ENCODE data around the gene MGAT4A.

The MGAT4A gene

DNA sequence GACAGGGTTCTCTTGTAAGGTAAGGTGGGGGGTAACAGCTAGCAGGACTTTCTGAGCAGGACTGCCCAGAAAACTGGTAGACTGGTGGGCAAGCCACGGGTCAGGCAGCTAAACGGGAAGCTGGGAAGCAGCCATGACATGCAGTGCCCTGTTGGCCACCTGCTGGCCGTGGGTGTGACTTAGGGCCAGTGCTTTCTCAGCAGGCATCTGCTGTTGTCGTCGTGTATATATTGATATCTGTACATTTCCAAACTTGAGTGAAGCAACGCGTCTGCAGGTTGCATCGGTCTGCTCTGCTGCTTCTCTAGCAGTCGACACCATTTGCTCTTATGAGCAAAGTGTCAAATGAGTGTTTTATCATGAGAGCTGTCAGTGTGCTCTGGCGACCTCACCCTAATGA is 153.6 kb downstream of the MGAT4A start:
- Histone ChIP-seq H4K8ac (ENCODE audit: low read depth, low read length) (no peak overlapping the region), H3K27ac (ENCODE audit: low read depth, low read length) (no peak overlapping the region), H3K4me3 (ENCODE audit: low read depth, low read length) (no peak overlapping the region), H3K9ac (ENCODE audit: low read length) (no peak overlapping the region), H3K4me2 (ENCODE audit: low read length) (no peak overlapping the region), H3K27me3 (ENCODE audit: insufficient read depth, low read length) (no peaks in the 10 kb centered on the region), H3K4me1 (ENCODE audit: control insufficient read depth in 1 of 2, insufficient read depth in 2 of 2, low read length in 2 of 2) (no peaks in the 10 kb centered on the region), H2AK5ac (ENCODE audit: low read length) (no peak overlapping the region), H3K36me3 (ENCODE audit: control insufficient read depth in 1 of 2, insufficient read depth in 2 of 2, low read length in 2 of 2) (peaks cover 24 to 45% of the 10 kb centered on the region in 2 experiments), H3K79me1 (ENCODE audit: low read length) (no peaks in the 10 kb centered on the region), H4K12ac (ENCODE audit: low read depth, low read length) (no peak overlapping the region), H2BK5ac (ENCODE audit: low read depth, low read length, poor library complexity) (no peak overlapping the region), H2BK12ac (ENCODE audit: low read length) (no peak overlapping the region), H3K4ac (ENCODE audit: low read depth, low read length) (no peak overlapping the region), H2AFZ (ENCODE audit: insufficient read depth, low read length, poor library complexity) (no peak overlapping the region), H3K14ac (ENCODE audit: low read length) (no peak overlapping the region), H3K79me2 (ENCODE audit: control insufficient read depth, insufficient read depth, low read length, poor library complexity) (no peaks in the 10 kb centered on the region), H4K91ac (ENCODE audit: low read depth, low read length) (no peak overlapping the region), H2BK120ac (ENCODE audit: insufficient read depth, low read length, poor library complexity) (no peak overlapping the region), H3K18ac (ENCODE audit: low read length) (no peak overlapping the region), H3K9me3 (ENCODE audit: insufficient read depth, low read depth, low read length) (peaks cover 2% of the 10 kb centered on the region), H3K23ac (ENCODE audit: low read length) (no peak overlapping the region)
- no peak for DNase-seq
- no CpG with 5 or more reads among the region's 10 CpGs for WGBS (ENCODE audit: extremely low coverage, insufficient coverage, insufficient read length)

DNA sequence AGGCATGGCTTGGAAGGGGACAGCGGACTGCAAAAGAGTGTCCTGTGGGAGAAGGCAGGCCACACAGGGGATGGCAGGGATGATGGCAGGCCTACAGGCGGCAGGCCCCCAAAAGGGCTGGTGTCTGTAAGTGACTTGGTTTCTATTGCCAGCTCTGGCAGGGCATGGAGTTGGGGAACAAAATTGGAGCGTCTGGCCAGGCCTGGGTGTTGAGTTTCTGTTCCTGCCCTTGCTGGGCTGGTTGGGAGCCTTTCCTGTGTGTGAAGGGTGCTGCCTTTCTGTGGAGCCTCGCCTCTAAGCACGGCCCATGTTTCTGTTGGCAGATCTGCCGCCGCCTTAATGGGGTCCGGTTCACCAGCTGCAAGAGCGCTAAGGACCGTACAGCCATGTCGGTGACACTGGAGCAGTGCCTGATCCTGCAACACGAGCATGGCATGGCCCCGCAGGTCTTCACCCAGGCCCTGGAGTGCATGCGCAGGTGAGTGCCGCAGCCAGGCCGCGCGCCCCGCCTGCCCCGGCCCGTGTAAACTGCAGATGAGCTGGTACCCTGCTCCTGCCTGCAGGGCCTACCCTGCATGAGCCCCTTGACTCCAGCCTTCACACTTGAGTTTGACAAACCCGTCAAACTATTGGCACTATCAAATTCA is 154.1 kb downstream of the MGAT4A start:
- no peak overlapping the region for H4K12ac ChIP-seq (ENCODE audit: low read depth, low read length)
- no peaks in the 10 kb centered on the region for H3K27me3 ChIP-seq (ENCODE audit: insufficient read depth, low read length)
- H3K79me2 ChIP-seq (ENCODE audit: control insufficient read depth, insufficient read depth, low read length, poor library complexity): no peaks in the 10 kb centered on the region
- H2BK120ac ChIP-seq (ENCODE audit: insufficient read depth, low read length, poor library complexity): no peak overlapping the region
- H3K4me2 ChIP-seq (ENCODE audit: low read length): no peak overlapping the region
- peaks cover 2% of the 10 kb centered on the region for H3K9me3 ChIP-seq (ENCODE audit: insufficient read depth, low read depth, low read length)
- H3K4me3 ChIP-seq (ENCODE audit: low read depth, low read length): no peak overlapping the region
- H4K91ac ChIP-seq (ENCODE audit: low read depth, low read length): no peak overlapping the region
- no peak overlapping the region for H3K18ac ChIP-seq (ENCODE audit: low read length)
- H2BK12ac ChIP-seq (ENCODE audit: low read length): no peak overlapping the region
- no peak overlapping the region for H3K27ac ChIP-seq (ENCODE audit: low read depth, low read length)
- no peak overlapping the region for H2AK5ac ChIP-seq (ENCODE audit: low read length)
- no peaks in the 10 kb centered on the region for H3K79me1 ChIP-seq (ENCODE audit: low read length)
- no peak overlapping the region for H3K23ac ChIP-seq (ENCODE audit: low read length)
- no peak overlapping the region for H3K14ac ChIP-seq (ENCODE audit: low read length)
- no peaks in the 10 kb centered on the region for H3K4me1 ChIP-seq (ENCODE audit: control insufficient read depth in 1 of 2, insufficient read depth in 2 of 2, low read length in 2 of 2)
- no peak for DNase-seq
- WGBS (ENCODE audit: extremely low coverage, insufficient coverage, insufficient read length): no CpG with 5 or more reads among the region's 22 CpGs
- H3K9ac ChIP-seq (ENCODE audit: low read length): no peak overlapping the region
- H3K4ac ChIP-seq (ENCODE audit: low read depth, low read length): no peak overlapping the region
- no peak overlapping the region for H4K8ac ChIP-seq (ENCODE audit: low read depth, low read length)
- no peak overlapping the region for H2AFZ ChIP-seq (ENCODE audit: insufficient read depth, low read length, poor library complexity)
- no peak overlapping the region for H2BK5ac ChIP-seq (ENCODE audit: low read depth, low read length, poor library complexity)
- peaks cover 26 to 45% of the 10 kb centered on the region in 2 experiments for H3K36me3 ChIP-seq (ENCODE audit: control insufficient read depth in 1 of 2, insufficient read depth in 2 of 2, low read length in 2 of 2)

DNA sequence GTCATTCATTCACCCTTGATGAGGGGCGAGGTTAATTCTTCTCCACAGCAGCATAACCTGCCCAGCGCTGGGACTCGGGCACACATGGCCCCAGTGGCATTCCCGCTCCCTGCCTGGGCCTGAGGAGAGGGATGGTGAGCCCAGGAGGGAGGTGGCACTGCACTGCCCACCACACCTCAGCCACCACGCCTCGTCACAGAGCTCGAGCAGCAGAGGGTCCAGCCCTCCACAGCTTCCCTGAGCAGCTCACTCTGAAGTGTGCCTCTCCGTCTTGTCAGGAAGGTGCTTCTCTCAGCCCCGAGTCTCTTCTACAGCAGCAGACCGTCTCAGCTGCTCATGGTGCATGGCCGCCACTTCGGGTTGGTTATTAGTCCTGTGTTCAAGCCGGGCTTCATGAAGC is 157.5 kb downstream of the MGAT4A start:
- Histone ChIP-seq H3K23ac (ENCODE audit: low read length) (no peak overlapping the region), H3K4me1 (ENCODE audit: control insufficient read depth in 1 of 2, insufficient read depth in 2 of 2, low read length in 2 of 2) (no peaks in the 10 kb centered on the region), H4K8ac (ENCODE audit: low read depth, low read length) (no peak overlapping the region), H3K27me3 (ENCODE audit: insufficient read depth, low read length) (no peaks in the 10 kb centered on the region), H2BK12ac (ENCODE audit: low read length) (no peak overlapping the region), H4K12ac (ENCODE audit: low read depth, low read length) (no peak overlapping the region), H3K9me3 (ENCODE audit: insufficient read depth, low read depth, low read length) (peaks cover 2% of the 10 kb centered on the region), H4K91ac (ENCODE audit: low read depth, low read length) (no peak overlapping the region), H2AK5ac (ENCODE audit: low read length) (no peak overlapping the region), H3K4ac (ENCODE audit: low read depth, low read length) (no peak overlapping the region), H2AFZ (ENCODE audit: insufficient read depth, low read length, poor library complexity) (no peak overlapping the region), H3K14ac (ENCODE audit: low read length) (no peak overlapping the region), H3K18ac (ENCODE audit: low read length) (no peak overlapping the region), H2BK120ac (ENCODE audit: insufficient read depth, low read length, poor library complexity) (no peak overlapping the region), H3K9ac (ENCODE audit: low read length) (no peak overlapping the region), H3K36me3 (ENCODE audit: control insufficient read depth in 1 of 2, insufficient read depth in 2 of 2, low read length in 2 of 2) (peaks cover 45 to 70% of the 10 kb centered on the region in 2 experiments), H3K4me2 (ENCODE audit: low read length) (no peak overlapping the region), H3K79me1 (ENCODE audit: low read length) (no peaks in the 10 kb centered on the region), H3K27ac (ENCODE audit: low read depth, low read length) (no peak overlapping the region), H3K4me3 (ENCODE audit: low read depth, low read length) (no peak overlapping the region), H3K79me2 (ENCODE audit: control insufficient read depth, insufficient read depth, low read length, poor library complexity) (no peaks in the 10 kb centered on the region), H2BK5ac (ENCODE audit: low read depth, low read length, poor library complexity) (no peak overlapping the region)
- WGBS (ENCODE audit: extremely low coverage, insufficient coverage, insufficient read length): no CpG with 5 or more reads among the region's 13 CpGs
- no peak for DNase-seq

DNA sequence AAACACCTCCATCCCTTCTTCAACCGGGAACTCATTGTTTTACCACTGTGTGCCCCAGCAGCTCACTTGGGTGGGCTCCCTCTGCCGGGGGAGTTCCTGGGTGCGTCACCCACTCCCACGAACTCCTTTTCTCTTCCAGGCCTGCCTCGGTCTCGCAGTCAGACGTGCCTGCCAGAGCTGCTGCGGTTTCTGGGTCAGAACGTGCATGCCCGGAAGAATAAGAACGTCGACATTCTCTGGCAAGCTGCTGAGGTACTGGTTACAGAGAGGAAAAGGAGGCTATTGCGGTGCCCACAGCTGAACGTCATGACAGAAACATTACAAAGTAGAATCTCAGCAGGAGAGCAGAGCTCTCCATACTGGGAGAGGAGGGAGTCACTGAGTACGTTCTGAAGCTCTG is 158.3 kb downstream of the MGAT4A start:
- Histone ChIP-seq H2BK12ac (ENCODE audit: low read length) (no peak overlapping the region), H3K14ac (ENCODE audit: low read length) (no peak overlapping the region), H2BK120ac (ENCODE audit: insufficient read depth, low read length, poor library complexity) (no peak overlapping the region), H3K4me2 (ENCODE audit: low read length) (no peak overlapping the region), H3K79me1 (ENCODE audit: low read length) (no peaks in the 10 kb centered on the region), H3K27ac (ENCODE audit: low read depth, low read length) (no peak overlapping the region), H4K91ac (ENCODE audit: low read depth, low read length) (no peak overlapping the region), H2AFZ (ENCODE audit: insufficient read depth, low read length, poor library complexity) (no peak overlapping the region), H3K4me1 (ENCODE audit: control insufficient read depth in 1 of 2, insufficient read depth in 2 of 2, low read length in 2 of 2) (no peaks in the 10 kb centered on the region), H3K4ac (ENCODE audit: low read depth, low read length) (no peak overlapping the region), H2BK5ac (ENCODE audit: low read depth, low read length, poor library complexity) (no peak overlapping the region), H2AK5ac (ENCODE audit: low read length) (no peak overlapping the region), H4K12ac (ENCODE audit: low read depth, low read length) (no peak overlapping the region), H3K18ac (ENCODE audit: low read length) (no peak overlapping the region), H3K36me3 (ENCODE audit: control insufficient read depth in 1 of 2, insufficient read depth in 2 of 2, low read length in 2 of 2) (peaks cover 46 to 72% of the 10 kb centered on the region in 2 experiments), H3K23ac (ENCODE audit: low read length) (no peak overlapping the region), H3K4me3 (ENCODE audit: low read depth, low read length) (no peak overlapping the region), H3K79me2 (ENCODE audit: control insufficient read depth, insufficient read depth, low read length, poor library complexity) (no peaks in the 10 kb centered on the region), H3K9ac (ENCODE audit: low read length) (no peak overlapping the region), H4K8ac (ENCODE audit: low read depth, low read length) (no peak overlapping the region), H3K27me3 (ENCODE audit: insufficient read depth, low read length) (no peaks in the 10 kb centered on the region), H3K9me3 (ENCODE audit: insufficient read depth, low read depth, low read length) (no peaks in the 10 kb centered on the region)
- no peak for DNase-seq
- WGBS (ENCODE audit: extremely low coverage, insufficient coverage, insufficient read length): no CpG with 5 or more reads among the region's 15 CpGs

Data from trophoblast cell (in vitro differentiated cells and primary cell).